Measurements from ENCODE around the gene NOC3L.
"Not testable (repeated sequence)": the region's sequence is repeated elsewhere in the genome, so short reads cannot be mapped to it uniquely, and the experiment has no call there.

Gene NOC3L

GRCh38 chr10:94362360-94363250 is at the start of gene NOC3L:
Gene NOC3L, minus strand, starts transcription at chr10:94362939. Its CDS starts 101 bp downstream, at chr10:94362838.
- peak; percentile 60 for DNase-seq

GRCh38 chr10:94412449-94412848 is 49.7 kb upstream of the NOC3L start:
- DNase-seq = no peak

- no peak for DNase-seq
These were observed 48.6 kb upstream of the NOC3L start for GRCh38 chr10:94411304-94411703.

- DNase-seq = no peak
These were observed 46.4 kb upstream of the NOC3L start for GRCh38 chr10:94409021-94409657.

GRCh38 chr10:94407668-94408067 is 44.9 kb upstream of the NOC3L start:
- no peak for DNase-seq

GRCh38 chr10:94405406-94405805 is 42.7 kb upstream of the NOC3L start:
- DNase-seq = no peak

- DNase-seq = peak; percentile 5
These were observed 40.9 kb upstream of the NOC3L start for GRCh38 chr10:94403380-94404213.

- no peak for DNase-seq
These were observed 40.2 kb upstream of the NOC3L start for GRCh38 chr10:94402843-94403379.

- DNase-seq = peak; percentile 79
These were observed 39.6 kb upstream of the NOC3L start, which contains the start of gene TBC1D12 for GRCh38 chr10:94402204-94402842. Gene TBC1D12, plus strand, starts transcription at chr10:94402541. Its CDS starts 73 bp downstream, at chr10:94402614.

GRCh38 chr10:94398762-94399161 is 36.0 kb upstream of the NOC3L start:
- DNase-seq = no peak

GRCh38 chr10:94397549-94398370 is 35.0 kb upstream of the NOC3L start:
- no peak for DNase-seq

GRCh38 chr10:94392117-94392516 is 29.4 kb upstream of the NOC3L start:
- not testable (repeated sequence) for DNase-seq

GRCh38 chr10:94385733-94386132 is 23.0 kb upstream of the NOC3L start:
- DNase-seq = not testable (repeated sequence)

- DNase-seq = no peak
These were observed 20.8 kb upstream of the NOC3L start for GRCh38 chr10:94383530-94383929.

GRCh38 chr10:94376865-94377264 is 14.1 kb upstream of the NOC3L start:
- DNase-seq = no peak

- no peak for DNase-seq
These were observed 12.6 kb upstream of the NOC3L start for GRCh38 chr10:94375374-94375773.

- DNase-seq = no peak
These were observed 7.8 kb upstream of the NOC3L start for GRCh38 chr10:94370501-94370900.

GRCh38 chr10:94366382-94366781 is 3.6 kb upstream of the NOC3L start:
- DNase-seq = no peak

GRCh38 chr10:94364482-94364881 is 1.7 kb upstream of the NOC3L start:
- DNase-seq = no peak

- DNase-seq = no peak
These were observed 469 bp upstream of the NOC3L start for GRCh38 chr10:94363251-94363565.

GRCh38 chr10:94361171-94361794 is 1.5 kb downstream of the NOC3L start:
- DNase-seq = no peak

Data from NCI-H187 treated with DMSO at 0.1 percent for 48 hours (cell line).